Measurements from ENCODE around the gene DPP7.

GRCh38 chr9:137106662-137107250 lies 7.8 kb downstream of the DPP7 start:
- TF ChIP-seq CTCF (IDR thresholded peaks at IDR 0.05) (no peak), POLR2A (IDR thresholded peaks at IDR 0.05) (no peak), POLR2AphosphoS5 (IDR thresholded peaks at IDR 0.05) (no peak), EP300 (IDR thresholded peaks at IDR 0.05) (no peak)

Measured in suprapubic skin (tissue), 4 donors.